Adipocyte (in vitro differentiated cells): ENCODE data around the gene OR6J1.
A peak's percentile ranks its signal among the peaks of the same experiment; 100 is the strongest.
"Not testable (repeated sequence)": the region's sequence is repeated elsewhere in the genome, so short reads cannot be mapped to it uniquely, and the experiment has no call there.

ENCODE experiments used
- DNase-seq: peaks from one replicate; pipeline ENCODE4 v3.0.0-alpha.2; 2015; ENCODE audit warnings: low read depth
- H3K27me3 ChIP-seq: replicated peaks from 2 replicates; pipeline ENCODE4 v1.7.0; 2013; ENCODE audit warnings: mild to moderate bottlenecking, low read length, moderate library complexity; ENCODE audit not compliant: control insufficient read depth, insufficient read depth
- H3K36me3 ChIP-seq: 2 replicates; pipeline ENCODE4 v1.7.0; 2013; ENCODE audit warnings: low read length, mild to moderate bottlenecking, moderate library complexity; ENCODE audit not compliant: control insufficient read depth, insufficient read depth, severe bottlenecking
- H3K4me1 ChIP-seq: 2 replicates; pipeline ENCODE4 v1.7.0; 2013; ENCODE audit warnings: mild to moderate bottlenecking, low read length, moderate library complexity; ENCODE audit not compliant: control insufficient read depth, insufficient read depth
- H3K4me3 ChIP-seq: 2 replicates; pipeline ENCODE4 v1.7.0; 2013; ENCODE audit warnings: mild to moderate bottlenecking, low read length, moderate library complexity
- H3K9ac ChIP-seq: 2 replicates; pipeline ENCODE4 v1.7.0; 2013; ENCODE audit warnings: mild to moderate bottlenecking, low read length, moderate library complexity
- H3K9me3 ChIP-seq: 2 replicates; pipeline ENCODE4 v1.7.0; 2013; ENCODE audit warnings: mild to moderate bottlenecking, low read length, moderate library complexity; ENCODE audit not compliant: control insufficient read depth

OR6J1 gene

GRCh38 chr14:22593601-22594000 is 50.6 kb downstream of the OR6J1 start:
- Histone ChIP-seq H3K36me3 (no peaks in the 10 kb centered on the region), H3K9me3 (no peaks in the 10 kb centered on the region), H3K27me3 (peaks cover 3% of the 10 kb centered on the region), H3K4me3 (no peak overlapping the region), H3K9ac (no peak overlapping the region), H3K4me1 (peaks cover 6% of the 10 kb centered on the region)
- no peak for DNase-seq

GRCh38 chr14:22593189-22593588 is 51.0 kb downstream of the OR6J1 start:
- Histone ChIP-seq H3K27me3 (peaks cover 3% of the 10 kb centered on the region), H3K4me3 (no peak overlapping the region), H3K36me3 (no peaks in the 10 kb centered on the region), H3K4me1 (peaks cover 9% of the 10 kb centered on the region), H3K9me3 (no peaks in the 10 kb centered on the region), H3K9ac (no peak overlapping the region)
- no peak for DNase-seq

- peak; percentile 100 for DNase-seq
- Histone ChIP-seq H3K4me3 (peak within 1 kb of the TSS; percentile 99), H3K27me3 (no peaks in the 10 kb centered on the region), H3K9me3 (no peaks in the 10 kb centered on the region), H3K9ac (peak within 1 kb of the TSS; percentile 99), H3K4me1 (peaks cover 35% of the 10 kb centered on the region), H3K36me3 (peaks cover 8% of the 10 kb centered on the region)
Observed at GRCh38 chr14:22589096-22589839, 54.9 kb downstream of the OR6J1 start, which contains the start of gene DAD1. Gene DAD1, minus strand, starts transcription at chr14:22589224. Its CDS starts 67 bp downstream, at chr14:22589157.

GRCh38 chr14:22588526-22589095 is 55.5 kb downstream of the OR6J1 start:
- H3K9ac ChIP-seq, result peak overlapping the region; percentile 99
- H3K4me1 ChIP-seq, result peaks cover 35% of the 10 kb centered on the region
- H3K27me3 ChIP-seq, result no peaks in the 10 kb centered on the region
- DNase-seq, result peak; percentile 50
- H3K36me3 ChIP-seq, result peaks cover 8% of the 10 kb centered on the region
- peak overlapping the region; percentile 99 for H3K4me3 ChIP-seq
- no peaks in the 10 kb centered on the region for H3K9me3 ChIP-seq

- H3K27me3 ChIP-seq, H3K9me3 ChIP-seq, DNase-seq, H3K36me3 ChIP-seq: not testable (repeated sequence)
- peak overlapping the region; percentile 99 for H3K4me3 ChIP-seq
- H3K9ac ChIP-seq, result peak overlapping the region; percentile 99
- H3K4me1 ChIP-seq, result peaks cover 39% of the 10 kb centered on the region
Observed at GRCh38 chr14:22587677-22588422, 56.3 kb downstream of the OR6J1 start.

GRCh38 chr14:22587247-22587646 is 56.9 kb downstream of the OR6J1 start:
- Histone ChIP-seq H3K9ac (no peak overlapping the region), H3K36me3 (peaks cover 8% of the 10 kb centered on the region), H3K9me3 (no peaks in the 10 kb centered on the region), H3K27me3 (no peaks in the 10 kb centered on the region), H3K4me1 (peaks cover 39% of the 10 kb centered on the region), H3K4me3 (peak overlapping the region; percentile 99)
- no peak for DNase-seq

- peaks cover 17% of the 10 kb centered on the region for H3K36me3 ChIP-seq
- no peak for DNase-seq
- no peak overlapping the region for H3K4me3 ChIP-seq
- H3K4me1 ChIP-seq, result peaks cover 33% of the 10 kb centered on the region
- H3K9me3 ChIP-seq, result no peaks in the 10 kb centered on the region
- no peak overlapping the region for H3K9ac ChIP-seq
- H3K27me3 ChIP-seq, result no peaks in the 10 kb centered on the region
Observed at GRCh38 chr14:22583994-22584393, 60.2 kb downstream of the OR6J1 start.
